Measurements from ENCODE around the gene CERKL. TPM values are rescaled to one million over a fixed set of nuclear protein-coding genes. Genes with fewer than 3 reads are reported as not detected.

CERKL gene
- total RNA-seq, 4 donors from 2014 or later, result not detected

- no peak for TF ChIP-seq CTCF (IDR thresholded peaks at IDR 0.05; ENCODE audit: low read depth)
Observed at GRCh38 chr2:181515719-181516118, 141.2 kb downstream of the CERKL start.

- no peak for TF ChIP-seq CTCF (IDR thresholded peaks at IDR 0.05; ENCODE audit: low read depth)
Observed at GRCh38 chr2:181500201-181500600, 156.7 kb downstream of the CERKL start.

GRCh38 chr2:181499231-181499630, 157.7 kb downstream of the CERKL start:
- TF ChIP-seq CTCF (IDR thresholded peaks at IDR 0.05; ENCODE audit: low read depth), result no peak

Other genes with a start within 250 kb of the CERKL start
- gene ITGA4, start 199.7 kb downstream of the CERKL start, total RNA-seq, result 10 to 100 TPM in 3 of 4 donors, 1 to 10 TPM in 1; 7.7 to 28.7 (median 12.2) TPM
- gene NEUROD1, start 23.4 kb upstream of the CERKL start, total RNA-seq, result not detected
- gene ITPRID2, start 234.6 kb upstream of the CERKL start, total RNA-seq, result 100 to 1,000 TPM in 2 of 4 donors, 10 to 100 TPM in 2; 80.3 to 162 (median 97.6) TPM